ENCODE measurements around the gene RBMS3.

- TF ChIP-seq ARID2 (CRISPR knock-in tag; IDR thresholded peaks at IDR 0.05; ENCODE audit: borderline replicate concordance), result no peak
- no peak for TF ChIP-seq EP300 (IDR thresholded peaks at IDR 0.05; ENCODE audit: low read depth in 2 of 2, low read length in 2 of 2)
- TF ChIP-seq EP300 (CRISPR knock-in tag; IDR thresholded peaks at IDR 0.05; ENCODE audit: borderline replicate concordance), result no peak
- TF ChIP-seq ZNF782 (CRISPR knock-in tag; IDR thresholded peaks at IDR 0.05; ENCODE audit: borderline replicate concordance), result no peak
- no peak for TF ChIP-seq YY1 (IDR thresholded peaks at IDR 0.05; ENCODE audit: insufficient read depth, insufficient replicate concordance, low read depth, low read length)
- TF ChIP-seq POLR2AphosphoS5 (IDR thresholded peaks at IDR 0.05; ENCODE audit: low read depth, low read length), result no peak
- no peak for TF ChIP-seq POLR2A (IDR thresholded peaks at IDR 0.05; ENCODE audit: insufficient read depth in 1 of 2, low read depth in 2 of 2, low read length in 2 of 2)
- TF ChIP-seq GLMP (CRISPR knock-in tag; IDR thresholded peaks at IDR 0.05; ENCODE audit: borderline replicate concordance), result no peak
These were observed 761.5 kb downstream of the RBMS3 start for GRCh38 chr3:30042274-30042859.
